ENCODE measurements around the gene GRHL1. TPM values are rescaled to one million over a fixed set of nuclear protein-coding genes. Genes with fewer than 3 reads are reported as not detected.

GRHL1 gene
- total RNA-seq, 1 experiment from 2014 or later: 2.7 TPM

GRCh38 chr2:10027660-10028330 is 76.3 kb downstream of the GRHL1 start:
- Mint-ChIP-seq H3K4me1 (peaks cover 19% of the 10 kb centered on the region), H3K27ac (no peak overlapping the region), H3K27me3 (ENCODE audit: low read depth) (no peaks in the 10 kb centered on the region), H3K9me3 (no peaks in the 10 kb centered on the region), H3K36me3 (no peaks in the 10 kb centered on the region), H3K4me3 (no peak overlapping the region)
- ChIA-PET POLR2A (interaction anchor here (0.7 to 1.4 kb wide), 2 partner anchors 15 to 43 kb away, joined by 3 to 5 read pairs; partner anchors contain the start of gene KLF11), CTCF (interaction anchor here (0.7 to 4.4 kb wide), 12 partner anchors 8 to 258 kb away, joined by 3 to 35 read pairs (median 4); partner anchors contain the start of gene TAF1B)
- DNase-seq (ENCODE audit: low spot score) (no peak), ATAC-seq (no peak)
- no peak for TF ChIP-seq FOXP1 (CRISPR knock-in tag; IDR thresholded peaks at IDR 0.05; ENCODE audit: borderline replicate concordance)
- TF ChIP-seq IRF1 (CRISPR knock-in tag; IDR thresholded peaks at IDR 0.05): no peak
- TF ChIP-seq CBFB (CRISPR knock-in tag; IDR thresholded peaks at IDR 0.05; ENCODE audit: low read depth): no peak
- no peak for TF ChIP-seq E2F4 (CRISPR knock-in tag; IDR thresholded peaks at IDR 0.05; ENCODE audit: borderline replicate concordance, low read depth)
- no peak for TF ChIP-seq ZNF532 (CRISPR knock-in tag; IDR thresholded peaks at IDR 0.05; ENCODE audit: borderline replicate concordance)
- TF ChIP-seq IRF2 (CRISPR knock-in tag; IDR thresholded peaks at IDR 0.05; ENCODE audit: borderline replicate concordance, low read depth): no peak
- TF ChIP-seq ERG (CRISPR knock-in tag; IDR thresholded peaks at IDR 0.05): no peak
- TF ChIP-seq TCF7 (CRISPR knock-in tag; IDR thresholded peaks at IDR 0.05; ENCODE audit: low read depth): no peak
- TF ChIP-seq GABPB1 (CRISPR knock-in tag; IDR thresholded peaks at IDR 0.05): no peak
- no peak for TF ChIP-seq SP1 (CRISPR knock-in tag; conservative IDR thresholded peaks at IDR 0.05)
- TF ChIP-seq RELA (CRISPR knock-in tag; IDR thresholded peaks at IDR 0.05; ENCODE audit: borderline replicate concordance): no peak
- TF ChIP-seq ARID4B (CRISPR knock-in tag; IDR thresholded peaks at IDR 0.05; ENCODE audit: borderline replicate concordance): no peak
- no peak for TF ChIP-seq STAT6 (CRISPR knock-in tag; conservative IDR thresholded peaks at IDR 0.05; ENCODE audit: low read depth)
- TF ChIP-seq PRRX2 (CRISPR knock-in tag; IDR thresholded peaks at IDR 0.05): no peak
- no peak for TF ChIP-seq ATF2 (CRISPR knock-in tag; IDR thresholded peaks at IDR 0.05; ENCODE audit: borderline replicate concordance, low read depth)
- TF ChIP-seq FOXK1 (CRISPR knock-in tag; IDR thresholded peaks at IDR 0.05): no peak
